Activated CD4-positive, alpha-beta T cell treated with anti-CD3 and anti-CD28 coated beads for 24 hours (primary cell): ENCODE results near the gene ARHGAP6.
"Not testable (repeated sequence)": the region's sequence is repeated elsewhere in the genome, so short reads cannot be mapped to it uniquely, and the experiment has no call there.

ENCODE experiments used
- DNase-seq, 2 donors: peaks; one replicate each; pipeline ENCODE4 v3.0.0-alpha.2; 2020; ENCODE audit warnings: low read depth in 2 of 2

ARHGAP6 gene

DNA sequence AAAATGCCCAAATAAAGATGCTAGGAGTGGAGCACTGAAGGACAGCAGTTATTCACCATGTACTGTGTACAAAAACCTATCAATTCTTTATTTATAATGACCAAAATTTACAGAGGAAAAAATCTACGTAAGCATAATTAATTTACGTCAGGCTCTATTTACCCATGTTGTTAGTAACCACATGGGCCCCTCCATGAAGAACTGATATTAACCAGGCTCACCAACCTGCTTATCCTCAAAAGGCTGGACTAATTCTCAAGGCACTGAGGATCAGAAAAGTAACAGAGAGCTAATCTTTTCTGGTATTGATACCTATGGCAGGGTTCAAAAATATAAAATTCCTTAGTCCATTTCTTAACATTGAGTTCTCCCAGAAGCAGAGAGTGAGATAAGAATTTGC is 140.0 kb downstream of the ARHGAP6 start:
- DNase-seq = no peak

DNA sequence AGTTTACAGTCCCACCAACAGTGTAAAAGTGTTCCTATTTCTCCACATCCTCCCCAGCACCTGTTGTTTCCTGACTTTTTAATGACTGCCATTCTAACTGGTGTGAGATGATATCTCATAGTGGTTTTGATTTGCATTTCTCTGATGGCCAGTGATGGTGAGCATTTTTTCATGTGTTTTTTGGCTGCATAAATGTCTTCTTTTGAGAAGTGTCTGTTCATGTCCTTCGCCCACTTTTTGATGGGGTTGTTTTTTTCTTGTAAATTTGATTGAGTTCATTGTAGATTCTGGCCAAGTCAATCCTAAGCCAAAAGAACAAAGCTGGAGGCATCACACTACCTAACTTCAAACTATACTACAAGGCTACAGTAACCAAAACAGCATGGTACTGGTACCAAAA is 146.5 kb downstream of the ARHGAP6 start:
- not testable (repeated sequence) for DNase-seq

DNA sequence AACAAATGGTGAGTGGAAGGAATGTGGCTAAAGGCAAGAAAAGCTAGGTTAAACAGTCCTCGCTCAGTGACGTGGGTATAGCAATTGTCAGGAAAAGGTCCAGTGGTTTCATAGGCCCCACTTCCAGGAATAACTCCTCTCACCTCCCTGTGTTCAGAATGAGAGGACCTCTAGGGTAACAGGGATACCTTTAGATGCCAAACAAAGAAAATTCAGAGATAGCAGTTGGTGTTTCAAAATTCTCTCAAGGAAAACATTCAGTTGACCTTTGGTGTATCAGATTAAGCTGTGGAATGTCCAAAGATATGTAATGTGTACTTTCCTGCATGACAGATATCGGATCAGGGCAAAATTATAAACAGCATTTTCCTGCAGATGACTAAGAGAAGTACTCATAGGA is 155.9 kb downstream of the ARHGAP6 start:
- no peak for DNase-seq

DNA sequence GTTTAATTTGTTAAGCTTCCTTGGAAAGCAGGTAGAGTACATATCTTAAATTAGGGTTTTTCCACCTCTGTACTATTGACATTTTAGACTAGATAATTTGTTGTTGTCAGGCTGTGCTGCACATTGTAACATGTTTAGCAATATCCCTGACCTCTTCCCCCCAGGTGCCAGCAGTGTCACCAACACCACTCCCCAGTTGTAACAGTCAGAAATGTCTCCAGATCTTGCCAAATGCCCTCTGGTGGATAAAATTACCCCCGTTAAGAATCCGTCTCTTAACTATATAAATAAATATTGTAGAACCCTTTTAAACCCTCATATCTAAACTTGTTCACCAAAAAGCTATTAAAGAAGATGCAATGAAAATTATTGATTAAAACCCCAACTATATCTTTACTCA is 161.5 kb downstream of the ARHGAP6 start:
- DNase-seq = no peak

DNA sequence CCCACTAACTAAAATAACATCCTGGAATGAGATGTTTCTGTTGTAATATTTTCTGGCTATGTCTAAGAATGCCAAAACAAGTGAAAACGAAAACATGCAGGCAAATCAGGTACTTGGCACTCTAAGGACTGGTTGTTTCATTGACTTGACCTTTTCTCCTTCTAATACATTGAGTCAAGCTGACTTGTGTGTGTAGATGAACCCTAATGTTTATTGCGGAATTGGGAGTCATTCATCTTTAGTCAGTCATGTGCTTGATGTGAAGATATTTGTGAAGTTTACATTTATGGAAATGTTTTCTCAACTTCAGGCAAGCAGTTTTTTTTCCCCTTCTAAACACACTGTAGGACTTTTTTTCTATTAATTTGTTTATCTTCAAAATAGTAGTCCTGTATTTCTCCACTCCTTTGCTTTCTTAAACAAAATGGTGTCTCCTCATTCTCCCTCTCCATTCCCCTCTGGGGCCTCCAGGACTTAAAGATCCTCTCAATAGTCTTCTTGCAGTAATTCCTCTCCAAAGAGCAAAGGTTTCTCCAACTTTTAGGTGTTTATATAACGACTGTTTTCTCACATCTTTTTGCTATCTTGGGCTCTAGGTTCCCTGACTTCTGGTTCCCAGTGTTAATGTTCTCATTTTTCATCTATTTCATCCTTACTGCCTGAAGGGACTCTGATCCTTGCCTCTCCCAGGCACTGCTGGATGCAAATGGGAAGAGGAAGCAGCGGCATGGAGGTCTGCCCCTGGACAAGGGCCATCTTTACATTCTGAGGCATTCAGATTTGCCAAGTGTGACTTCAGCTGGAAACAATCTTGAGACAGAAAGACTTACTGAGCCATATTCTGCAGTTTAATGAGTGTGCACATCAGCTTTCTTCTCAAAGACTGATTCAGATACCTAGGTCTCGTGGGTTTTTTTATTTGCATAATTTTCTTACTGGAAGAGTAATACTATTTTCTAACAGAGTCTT is 166.4 kb downstream of the ARHGAP6 start:
- no peak for DNase-seq

DNA sequence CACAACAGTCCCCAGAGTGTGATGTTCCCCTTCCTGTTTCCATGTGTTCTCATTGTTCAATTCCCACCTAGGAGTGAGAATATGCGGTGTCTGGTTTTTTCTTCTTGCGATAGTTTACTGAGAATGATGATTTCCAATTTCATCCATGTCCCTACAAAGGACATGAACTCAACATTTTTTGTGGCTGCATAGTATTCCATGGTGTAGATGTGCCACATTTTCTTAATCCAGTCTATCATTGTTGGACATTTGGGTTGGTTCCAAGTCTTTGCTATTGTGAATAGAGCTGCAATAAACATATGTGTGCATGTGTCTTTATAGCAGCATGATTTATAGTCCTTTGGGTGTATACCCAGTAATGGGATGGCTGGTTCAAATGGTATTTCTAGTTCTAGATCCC is 174.3 kb downstream of the ARHGAP6 start:
- DNase-seq = not testable (repeated sequence)

DNA sequence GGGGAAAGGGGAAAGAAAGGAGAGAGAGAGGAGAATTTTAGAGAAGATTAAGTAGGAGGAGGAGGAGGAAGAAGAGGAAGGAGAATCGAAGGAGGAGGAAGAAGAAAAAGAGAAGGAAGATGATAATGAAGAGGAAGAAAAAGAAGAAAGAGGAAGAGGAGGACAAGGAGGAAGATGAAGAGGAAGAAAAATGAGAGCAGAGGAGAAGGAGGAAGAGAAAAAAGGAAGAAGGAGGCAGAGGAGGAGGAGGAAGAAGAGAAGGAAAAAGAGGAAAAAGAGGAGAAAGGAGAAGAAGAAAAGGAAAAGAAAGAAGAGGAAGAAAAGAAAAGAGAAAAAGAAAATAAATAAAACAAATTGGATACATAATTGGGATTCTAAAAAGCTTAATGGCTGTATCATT is 181.4 kb downstream of the ARHGAP6 start:
- no peak for DNase-seq

DNA sequence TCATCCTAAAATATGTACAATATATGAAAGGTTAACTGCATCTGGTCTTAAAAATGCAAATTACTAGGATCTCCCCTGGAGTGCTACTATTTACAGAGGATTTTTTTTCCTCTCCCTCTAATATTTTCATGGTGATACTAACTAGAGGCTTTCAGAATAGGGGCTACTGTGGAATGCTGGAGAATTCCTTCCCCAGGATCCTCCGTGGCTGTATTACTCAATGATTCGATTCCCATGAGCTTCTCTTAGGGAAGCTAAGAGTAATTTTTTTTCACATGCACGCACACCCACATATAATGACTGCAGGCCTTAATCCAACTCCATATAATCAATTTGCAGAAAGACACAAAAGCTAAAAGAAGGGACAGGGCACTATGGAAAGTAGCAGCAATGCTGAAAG is 184.7 kb downstream of the ARHGAP6 start:
- DNase-seq = no peak

DNA sequence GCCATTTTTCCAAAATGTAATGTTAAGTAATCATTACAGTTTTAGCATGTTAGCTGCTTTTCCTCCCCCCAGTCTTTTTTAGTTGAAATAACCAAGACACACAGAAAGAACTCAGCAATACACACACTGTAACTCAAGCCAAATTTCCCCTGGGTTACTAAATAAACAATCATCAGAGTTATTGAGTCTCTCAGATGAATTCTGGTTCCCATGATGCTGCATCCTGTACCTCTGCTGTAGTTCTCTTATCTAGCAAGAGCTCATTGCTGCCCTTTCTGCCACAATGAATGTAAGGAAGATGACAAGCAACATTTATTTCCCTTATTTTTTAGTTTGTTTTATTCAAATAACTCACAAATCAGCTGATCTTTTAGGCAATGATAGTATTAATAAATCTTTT is 185.1 kb downstream of the ARHGAP6 start:
- no peak for DNase-seq

DNA sequence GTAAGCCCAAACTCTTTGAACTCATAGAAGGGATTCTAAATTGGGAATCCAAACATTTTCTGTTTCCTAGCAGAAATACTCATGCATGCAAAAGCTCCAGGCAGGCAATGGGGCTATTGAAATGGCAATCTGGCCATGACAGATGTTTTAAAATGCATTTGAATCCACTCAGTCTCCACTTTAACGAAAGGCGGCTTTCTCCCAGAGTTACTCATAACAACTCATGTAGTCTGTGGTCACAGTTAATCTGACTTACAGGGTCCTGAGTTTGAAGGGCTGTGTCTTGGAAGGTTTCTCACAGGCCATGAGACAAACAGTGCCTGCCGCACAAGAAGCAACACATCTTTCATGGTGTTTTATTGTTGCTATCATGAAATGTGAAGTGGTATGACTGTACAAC is 186.8 kb downstream of the ARHGAP6 start:
- no peak for DNase-seq

DNA sequence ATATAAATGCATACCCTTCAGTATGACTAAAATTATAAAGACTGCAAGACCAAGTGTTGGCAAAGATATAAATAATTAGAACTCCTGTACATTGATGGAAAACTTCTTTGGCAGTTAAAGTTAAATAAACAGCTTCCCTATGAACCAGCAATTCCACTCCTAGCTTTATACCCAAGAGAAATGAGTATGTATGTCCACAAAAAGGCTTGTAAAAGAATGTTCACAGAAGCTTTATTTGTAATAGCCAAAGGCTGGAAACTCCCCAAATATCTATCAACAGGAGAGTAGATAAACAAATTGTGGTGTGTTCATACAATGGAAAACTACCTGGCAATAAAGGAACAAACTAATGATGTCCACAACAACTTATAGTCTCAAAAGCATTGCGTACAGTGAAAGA is 187.7 kb downstream of the ARHGAP6 start:
- DNase-seq = no peak

DNA sequence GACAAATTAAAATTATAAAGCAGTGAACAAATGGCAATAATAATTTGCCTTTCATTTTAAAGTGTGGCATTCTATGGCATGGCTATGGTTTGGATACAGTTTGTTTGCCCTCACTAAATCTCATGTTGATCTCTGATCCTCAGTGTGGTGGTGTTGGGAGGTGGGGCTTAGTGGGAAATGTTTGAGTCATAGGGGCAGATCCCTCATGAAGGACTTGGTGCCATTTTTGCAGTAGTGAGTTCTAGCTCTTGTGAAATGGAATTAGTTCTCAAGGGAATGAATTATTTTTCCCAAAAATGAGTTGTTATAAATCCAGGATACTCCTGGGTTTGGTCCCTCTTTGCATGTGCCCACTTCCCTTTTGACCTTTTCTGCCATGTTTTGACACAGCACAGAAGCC is 191.1 kb downstream of the ARHGAP6 start:
- DNase-seq = no peak

DNA sequence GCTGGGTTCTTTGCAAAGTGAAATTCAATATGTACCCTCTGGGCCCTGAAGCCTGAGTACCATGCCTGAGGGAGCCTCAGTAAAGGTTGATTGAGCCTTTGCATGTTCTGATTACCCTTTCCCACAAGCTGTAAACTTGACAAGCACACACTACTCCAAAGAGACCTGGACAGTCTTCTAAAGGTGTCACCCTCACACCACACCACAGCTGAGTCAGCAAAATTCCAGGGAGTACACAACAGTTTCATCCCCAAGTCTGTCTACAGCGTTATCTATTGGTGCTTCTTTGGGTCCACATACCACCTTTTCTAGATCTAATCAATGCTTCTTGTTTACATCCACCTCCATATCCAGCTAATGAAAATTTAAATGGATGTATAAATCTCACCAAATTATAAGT is 191.7 kb downstream of the ARHGAP6 start:
- DNase-seq = no peak

DNA sequence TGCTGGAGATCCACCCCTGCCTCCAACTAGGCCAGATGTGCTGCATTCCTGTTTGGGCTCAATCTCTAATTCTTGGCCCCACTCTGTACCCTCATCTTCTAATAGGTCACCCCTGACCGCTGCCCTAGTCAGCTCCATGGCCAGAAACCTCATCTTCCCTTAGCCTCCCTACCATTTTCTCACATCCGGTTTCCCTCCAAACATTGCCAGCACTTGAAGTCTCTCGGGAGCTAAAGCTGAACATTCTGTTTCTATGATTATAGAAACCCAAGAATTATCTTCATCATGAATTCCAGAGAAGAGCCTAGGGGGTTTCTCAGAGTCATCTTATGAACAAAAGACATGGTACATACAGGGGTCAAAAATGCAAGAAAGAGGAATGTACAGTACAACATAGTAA is 192.8 kb downstream of the ARHGAP6 start:
- DNase-seq = no peak

DNA sequence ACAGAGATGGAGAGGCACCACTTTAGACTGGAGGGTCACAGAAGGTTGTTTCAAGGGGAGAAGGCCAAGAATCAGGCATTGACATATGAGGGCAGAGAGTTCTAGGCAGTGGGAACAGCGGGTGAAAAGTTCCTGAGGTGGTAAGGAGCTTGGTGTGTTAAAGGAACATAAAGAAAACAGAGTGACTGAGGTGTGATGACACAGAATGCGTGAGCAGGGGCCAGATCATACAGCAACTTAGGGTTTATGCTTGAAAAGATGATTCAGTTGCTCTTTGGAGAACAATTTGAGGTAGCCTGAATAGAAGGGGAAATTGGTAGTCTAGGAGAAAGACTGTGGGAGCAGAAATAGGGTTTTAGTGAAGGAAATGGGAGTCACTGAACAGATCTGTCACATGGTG is 193.3 kb downstream of the ARHGAP6 start:
- no peak for DNase-seq

DNA sequence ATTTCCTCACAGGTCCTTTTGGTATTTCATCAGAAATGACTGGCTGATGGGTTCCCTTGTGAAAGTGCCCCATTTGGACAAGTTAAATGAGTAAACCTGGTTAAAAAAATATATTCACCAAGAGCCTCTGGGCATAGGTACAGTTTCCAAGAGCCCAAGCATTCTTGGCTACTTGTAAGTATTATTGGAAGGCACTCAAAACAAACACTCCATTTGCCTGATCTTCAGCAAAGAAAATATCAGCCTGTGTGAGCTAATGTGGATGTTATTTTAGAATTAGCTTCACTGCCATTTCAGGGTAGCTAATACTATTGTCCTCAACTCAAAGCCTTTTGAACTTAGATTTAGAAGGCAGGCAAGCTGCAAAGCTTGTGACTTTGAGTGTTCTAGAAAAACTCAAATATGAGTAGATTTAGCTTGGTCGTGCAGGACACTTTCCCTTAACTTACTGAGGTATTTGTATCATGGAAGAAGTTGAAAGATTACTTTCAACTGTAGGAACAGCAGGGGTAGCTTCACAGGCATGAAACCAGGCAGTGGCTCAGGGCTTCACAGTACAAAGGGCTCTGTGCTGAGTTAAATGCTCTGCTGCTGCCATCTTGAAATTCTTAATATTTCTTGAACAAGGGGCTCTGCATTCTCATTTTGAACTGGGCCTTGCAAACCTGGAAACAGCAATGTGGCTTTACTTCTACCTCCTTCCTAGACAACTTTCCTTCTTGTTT is 195.3 kb downstream of the ARHGAP6 start:
- DNase-seq = no peak

DNA sequence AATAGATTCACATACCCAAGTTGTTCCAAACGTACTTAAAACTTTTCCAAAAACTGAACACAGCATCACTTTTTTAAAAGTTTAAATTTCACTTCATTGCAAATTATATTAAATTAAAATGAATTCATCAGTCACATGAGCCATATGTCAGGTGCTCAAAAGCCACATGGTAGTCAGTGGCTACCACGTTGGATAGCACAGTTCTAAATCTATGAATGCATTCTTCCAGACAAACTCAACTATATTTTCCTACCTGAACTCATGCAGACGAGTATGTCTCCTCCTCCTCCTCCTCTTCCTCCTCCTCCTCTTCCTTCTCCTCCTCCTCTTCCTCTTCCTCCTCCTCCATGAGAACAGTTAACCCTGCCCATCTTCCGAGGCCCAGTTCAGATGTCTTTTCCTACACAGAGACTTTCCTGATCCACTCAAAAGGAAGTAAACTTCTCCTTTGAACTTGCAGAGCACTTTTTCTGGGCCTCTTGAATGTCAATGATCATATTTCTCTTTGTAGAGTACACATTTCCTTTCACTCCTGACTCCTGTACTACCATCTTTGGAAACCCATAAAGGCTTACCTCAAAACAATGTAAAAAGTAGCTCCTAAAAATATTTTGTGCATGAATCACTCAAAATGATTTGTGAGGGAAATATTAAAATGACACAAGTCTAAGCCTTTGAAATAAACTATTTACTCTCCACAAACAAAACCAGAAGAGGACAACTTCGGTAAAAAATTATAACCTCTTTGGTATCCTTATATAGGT is 199.9 kb downstream of the ARHGAP6 start:
- DNase-seq = no peak

DNA sequence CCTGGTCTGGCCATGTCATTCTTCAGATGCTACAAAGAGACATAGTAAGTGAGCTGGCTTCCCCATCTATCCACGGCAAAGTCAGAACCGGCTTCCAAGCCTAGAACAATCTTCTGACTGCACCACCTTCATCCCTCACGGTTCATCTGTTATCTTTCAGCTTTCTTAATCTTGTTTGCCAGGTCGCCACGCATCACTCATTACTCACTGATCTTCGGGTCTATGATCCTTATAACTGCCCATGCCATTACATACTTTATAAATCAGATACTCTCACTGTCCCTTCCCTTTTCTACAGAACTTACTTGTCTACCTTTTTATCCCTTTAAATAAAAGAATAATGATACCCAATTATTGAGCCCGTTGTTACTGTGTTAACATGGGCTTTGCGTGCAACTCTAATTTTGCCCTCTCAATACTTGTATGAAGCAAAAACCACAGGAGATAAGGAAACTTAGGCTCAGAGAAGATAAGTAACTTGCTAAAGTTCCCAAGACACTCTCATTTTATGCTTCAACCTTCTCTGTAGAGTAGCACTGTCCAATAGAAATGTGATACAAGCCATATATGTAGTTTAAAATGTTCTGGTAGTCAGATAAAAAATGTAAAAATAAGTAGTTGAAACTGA is 200.8 kb downstream of the ARHGAP6 start:
- DNase-seq = no peak

DNA sequence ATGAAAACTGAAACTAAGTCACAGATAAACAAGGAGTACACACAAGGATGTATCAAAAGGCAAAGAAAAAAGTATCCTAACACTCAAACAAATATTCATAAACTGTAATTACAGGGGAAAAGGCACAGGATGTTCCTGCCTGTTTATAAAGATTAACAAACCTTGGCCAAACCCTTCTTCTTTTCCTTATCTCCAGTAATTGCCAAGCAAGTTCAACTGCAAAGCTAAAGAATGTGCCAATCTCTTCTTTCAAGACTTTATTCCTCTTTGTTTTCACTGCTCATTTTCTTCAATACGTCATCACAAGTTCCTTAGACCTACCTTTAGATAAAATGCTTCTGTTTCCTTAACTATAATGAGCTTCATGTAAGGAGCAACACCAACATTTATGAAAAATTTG is 201.3 kb downstream of the ARHGAP6 start:
- DNase-seq = no peak

DNA sequence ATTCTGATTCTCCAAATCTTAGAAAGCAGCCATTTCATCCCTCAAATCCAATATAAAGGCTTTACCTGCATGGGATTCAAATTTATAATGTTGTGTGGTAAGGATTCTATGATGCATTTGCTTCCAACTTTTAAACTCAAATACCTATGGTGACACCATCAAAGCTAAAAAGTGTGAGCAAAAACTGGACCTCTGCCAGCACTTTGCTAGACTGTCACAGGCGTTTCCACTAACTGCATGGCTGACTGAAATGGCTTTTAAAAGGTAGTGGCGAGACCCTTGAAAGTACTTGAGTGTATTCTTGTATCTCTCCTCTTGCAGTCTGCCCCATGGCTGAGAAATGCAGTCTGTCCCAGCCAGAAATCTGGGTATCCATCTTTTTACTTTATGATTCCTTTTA is 203.1 kb downstream of the ARHGAP6 start:
- no peak for DNase-seq

DNA sequence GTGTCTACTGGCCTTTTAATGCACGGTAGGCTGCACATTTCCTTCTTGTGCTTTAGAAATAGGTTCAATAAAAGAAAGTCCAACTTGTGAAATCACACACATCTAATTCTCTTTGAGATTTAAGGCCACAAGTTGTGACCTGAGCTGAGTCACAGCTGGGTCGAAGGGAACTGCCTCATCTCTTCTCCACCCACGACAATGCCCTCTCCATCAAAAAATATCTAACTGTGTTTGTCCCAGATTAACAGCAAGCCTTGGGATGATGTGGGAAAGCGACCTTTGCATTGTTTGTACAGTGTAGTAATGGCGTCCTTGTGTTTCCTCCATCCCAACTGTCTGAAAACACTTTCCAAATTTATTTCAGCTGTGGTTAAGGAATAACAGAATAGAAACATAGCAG is 203.6 kb downstream of the ARHGAP6 start:
- DNase-seq = no peak
